Measurements from ENCODE around the gene ASGR1. TPM values are rescaled to one million over a fixed set of nuclear protein-coding genes. Genes with fewer than 3 reads are reported as not detected.

Gene ASGR1
- total and polyA plus RNA-seq, 12 donors = 0.32 to 1.2 (median 0.58) TPM; not detected in 2

GRCh38 chr17:7203391-7203790, 24.2 kb upstream of the ASGR1 start:
- H3K27me3 ChIP-seq = no peaks in the 10 kb centered on the region
- DNase-seq = no peak
- H3K36me3 ChIP-seq = peaks cover 0 to 50% (median 13%) of the 10 kb centered on the region in 9 donors
- peaks cover 0 to 16% (median 5%) of the 10 kb centered on the region in 9 donors for H3K4me1 ChIP-seq
- H3K4me3 ChIP-seq = no peak overlapping the region
- intact Hi-C loops (cut with DNase I) = no loop called here
- 92 to 94% methylated on average over 16 of the region's 16 CpGs for WGBS, 2 donors
- H3K27ac ChIP-seq = no peak overlapping the region
- TF ChIP-seq CTCF (IDR thresholded peaks at IDR 0.05) = no peak
- no peak for ATAC-seq
- no peaks in the 10 kb centered on the region for H3K9me3 ChIP-seq

GRCh38 chr17:7196651-7197401, 17.7 kb upstream of the ASGR1 start:
- ATAC-seq (peak in 1 of 8 donors; percentile 22), DNase-seq (no peak)
- Histone ChIP-seq H3K27me3 (no peaks in the 10 kb centered on the region), H3K4me3 (no peak overlapping the region), H3K27ac (no peak overlapping the region), H3K4me1 (no peaks in the 10 kb centered on the region), H3K9me3 (no peaks in the 10 kb centered on the region), H3K36me3 (peaks cover 0 to 80% (median 20%) of the 10 kb centered on the region in 9 donors)
- intact Hi-C loops (cut with DNase I) = no loop called here
- WGBS, 2 donors = 93 to 94% methylated on average over 22 of the region's 22 CpGs
- no peak for TF ChIP-seq CTCF (IDR thresholded peaks at IDR 0.05)

- ATAC-seq = no peak
- no peak for TF ChIP-seq CTCF (IDR thresholded peaks at IDR 0.05)
- Histone ChIP-seq H3K4me3 (no peak overlapping the region), H3K9me3 (no peaks in the 10 kb centered on the region), H3K4me1 (no peaks in the 10 kb centered on the region), H3K27ac (no peak overlapping the region), H3K27me3 (no peaks in the 10 kb centered on the region), H3K36me3 (peaks cover 0 to 74% (median 20%) of the 10 kb centered on the region in 9 donors)
- DNase-seq = no peak
- intact Hi-C loops (cut with DNase I) = no loop called here
- WGBS, 2 donors = 95 to 97% methylated on average over 12 of the region's 12 CpGs
These were observed 16.8 kb upstream of the ASGR1 start for GRCh38 chr17:7195971-7196370.

- no peaks in the 10 kb centered on the region for H3K27me3 ChIP-seq
- H3K36me3 ChIP-seq = peaks cover 0 to 65% (median 20%) of the 10 kb centered on the region in 9 donors
- H3K27ac ChIP-seq = no peak overlapping the region
- no peak for TF ChIP-seq CTCF (IDR thresholded peaks at IDR 0.05)
- H3K4me3 ChIP-seq = no peak overlapping the region
- H3K9me3 ChIP-seq = no peaks in the 10 kb centered on the region
- no peak for ATAC-seq
- no peak for DNase-seq
- WGBS, 2 donors = 77 to 78% methylated on average over 12 of the region's 12 CpGs
- H3K4me1 ChIP-seq = no peaks in the 10 kb centered on the region
- intact Hi-C loops (cut with DNase I) = no loop called here
These were observed 13.2 kb upstream of the ASGR1 start for GRCh38 chr17:7192271-7192937.

Measured in heart right ventricle (tissue), 16 donors.